Kidney glomerular epithelial cell (primary cell): ENCODE results near the gene ATP2B1.
A peak's percentile ranks its signal among the peaks of the same experiment; 100 is the strongest.

ENCODE experiments used
- DNase-seq: peaks from one replicate; lab custom pipeline; 2025; lab: John Stamatoyannopoulos, UW

Gene ATP2B1

DNA sequence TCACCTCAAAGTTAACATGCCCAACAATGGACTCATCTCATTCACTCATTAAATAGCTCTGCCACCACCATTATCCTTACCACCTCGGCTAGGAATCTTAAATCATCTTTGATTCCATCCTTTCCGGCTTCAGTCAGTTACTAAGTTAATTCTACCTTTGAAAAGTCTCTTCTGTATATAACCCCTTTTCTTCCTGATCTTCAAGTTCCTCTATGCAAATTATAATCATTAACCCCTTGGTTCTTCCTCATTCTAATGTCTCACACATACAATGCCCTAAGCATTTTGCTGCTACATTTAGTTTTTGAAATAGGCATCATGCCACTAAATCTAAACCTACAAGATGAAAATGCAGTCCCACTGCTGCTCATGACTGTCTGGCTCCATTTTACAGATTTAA is 51.6 kb downstream of the ATP2B1 start:
- no peak for DNase-seq

DNA sequence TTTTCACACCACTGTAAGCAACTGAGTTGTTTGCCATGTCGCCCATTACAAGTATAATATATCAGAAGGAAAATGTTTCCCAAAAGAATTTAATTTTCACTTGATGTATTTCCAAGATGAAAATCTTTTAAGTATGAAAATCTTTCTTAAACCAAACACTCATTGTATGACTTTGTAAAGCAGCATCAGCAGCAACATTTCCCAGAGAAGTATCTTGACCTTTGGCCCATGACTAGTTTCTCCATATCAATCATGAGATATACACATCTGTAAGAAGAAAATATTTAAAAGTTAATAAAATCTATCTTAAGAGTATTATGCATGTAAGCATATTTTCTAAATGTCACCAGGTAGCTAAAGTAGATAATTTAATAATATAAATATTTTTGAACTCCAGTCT is 52.8 kb downstream of the ATP2B1 start:
- no peak for DNase-seq

DNA sequence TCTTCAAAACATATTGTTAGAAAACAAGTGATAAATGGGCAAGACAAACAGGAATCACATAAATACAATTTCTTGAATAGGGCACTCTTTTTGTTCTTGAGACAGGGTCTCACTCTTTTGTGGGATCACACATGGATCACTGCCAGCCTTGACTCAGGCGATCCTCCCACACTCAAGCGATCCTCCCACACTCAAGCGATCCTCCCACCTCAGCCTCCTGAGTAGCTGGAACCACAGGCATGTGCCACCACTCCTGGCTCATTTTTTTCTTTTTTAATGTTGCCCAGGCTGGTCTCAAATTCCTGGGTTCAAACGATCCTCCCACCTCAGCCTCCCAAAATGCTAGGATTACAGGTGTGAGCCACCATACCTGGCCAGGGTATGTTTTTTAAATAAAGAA is 57.4 kb downstream of the ATP2B1 start:
- DNase-seq, result no peak

DNA sequence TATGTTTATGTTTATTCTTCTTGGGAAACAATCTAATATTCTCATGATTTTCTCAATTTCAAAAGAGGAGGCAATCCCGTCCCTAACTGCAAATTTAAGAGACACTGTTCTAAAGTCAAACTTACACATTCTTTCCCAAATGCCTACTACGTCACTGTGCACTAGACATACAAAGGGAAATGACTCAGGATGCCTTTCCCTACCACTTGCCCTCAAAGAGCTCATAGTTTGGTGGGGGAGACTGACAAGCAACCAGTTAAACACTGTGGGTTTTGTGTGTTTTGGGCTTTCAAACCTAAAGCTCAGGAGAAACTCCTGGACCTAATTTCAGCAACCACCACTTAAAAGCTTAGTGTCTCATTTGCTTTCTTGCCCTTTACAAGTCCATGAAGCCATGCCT is 58.4 kb downstream of the ATP2B1 start:
- DNase-seq, result no peak

DNA sequence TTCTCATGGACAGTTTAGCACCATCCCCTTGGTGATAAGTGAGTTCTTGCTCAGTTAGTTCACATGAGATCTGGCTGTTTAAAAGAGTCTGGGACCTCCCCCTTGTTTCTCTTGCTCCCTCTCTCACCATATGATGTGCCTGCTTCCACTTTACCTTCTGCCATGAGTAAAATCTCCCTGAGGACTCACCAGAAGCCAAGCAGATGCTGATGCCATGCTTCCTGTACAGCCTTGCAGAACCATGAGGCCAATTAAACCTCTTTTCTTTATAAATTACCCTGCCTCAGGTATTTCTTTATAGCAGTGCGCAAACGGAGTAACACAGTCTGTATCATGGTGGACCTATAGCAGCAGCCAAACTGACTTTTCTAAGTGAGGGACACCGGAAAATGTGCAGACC is 58.8 kb downstream of the ATP2B1 start:
- no peak for DNase-seq

DNA sequence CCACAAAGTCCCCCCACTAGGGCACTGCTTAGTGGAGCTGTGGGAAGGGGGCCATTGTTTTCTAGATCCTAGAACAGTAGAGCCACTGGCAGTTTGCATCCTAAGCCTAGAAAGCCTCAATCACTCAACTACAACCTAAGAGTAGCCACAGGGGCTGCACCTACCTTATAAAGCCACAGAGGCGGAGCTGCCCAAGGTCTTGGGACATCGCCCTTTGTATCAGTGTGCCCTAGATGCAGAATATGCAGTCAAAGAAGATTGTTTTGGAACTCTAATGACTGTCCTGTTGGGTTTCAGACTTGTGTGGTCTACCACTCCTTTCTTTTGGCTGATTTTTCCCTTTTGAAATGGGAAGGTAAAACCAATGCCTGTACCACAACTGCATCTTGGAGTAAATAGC is 59.5 kb downstream of the ATP2B1 start:
- no peak for DNase-seq

DNA sequence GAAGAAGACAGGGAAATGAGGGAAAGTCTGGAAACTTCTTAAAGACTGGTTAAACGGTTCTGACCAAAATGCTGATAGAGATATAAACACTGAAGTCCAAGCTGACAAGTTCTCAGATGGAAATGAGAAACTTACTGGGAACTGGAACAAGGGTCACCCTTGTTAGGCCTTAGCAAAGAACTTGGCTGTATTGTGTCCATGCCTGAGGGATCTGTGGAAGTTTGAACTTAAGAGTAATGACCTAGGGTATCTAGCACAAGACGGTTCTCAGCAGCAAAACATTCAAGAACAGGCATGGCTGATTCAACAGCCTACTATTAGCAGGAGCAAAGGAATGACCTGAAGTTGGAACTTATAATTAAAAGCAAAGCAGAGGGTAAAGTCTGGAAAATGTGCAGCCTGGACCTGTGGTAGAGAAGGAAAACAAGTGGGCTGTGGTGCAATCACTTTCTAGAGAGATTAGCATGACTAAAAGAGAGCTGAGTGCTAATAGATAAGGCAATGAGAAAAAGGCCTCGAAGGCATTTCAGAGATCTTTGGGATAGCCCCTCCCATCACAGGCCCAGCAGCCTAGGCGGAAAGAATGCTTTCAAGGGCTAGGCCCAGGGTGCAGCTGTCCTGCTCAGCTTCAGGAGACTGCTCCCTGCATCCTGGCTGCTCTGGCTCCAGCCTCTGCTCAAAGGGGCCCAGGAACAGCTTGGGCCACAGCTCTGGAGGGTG is 60.3 kb downstream of the ATP2B1 start:
- DNase-seq, result no peak

DNA sequence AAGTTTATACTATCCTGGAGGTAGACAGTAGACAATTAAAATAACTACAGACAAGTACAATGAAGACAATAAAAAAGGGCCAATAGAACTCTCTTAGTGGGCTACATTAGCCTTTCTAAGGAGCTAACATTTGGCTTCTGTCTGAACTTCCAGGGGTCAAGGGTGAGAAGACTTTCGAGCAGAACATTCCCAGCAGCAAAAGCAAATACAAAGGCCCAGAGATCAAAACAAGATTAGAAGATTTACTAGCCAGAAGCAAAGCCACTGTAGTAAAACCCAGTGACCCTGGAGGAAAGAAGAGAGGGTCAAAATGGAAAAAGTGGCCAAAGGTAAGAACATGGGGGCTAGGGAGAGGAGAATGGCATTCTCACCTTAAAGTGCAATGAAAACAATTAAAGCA is 63.2 kb downstream of the ATP2B1 start:
- no peak for DNase-seq

DNA sequence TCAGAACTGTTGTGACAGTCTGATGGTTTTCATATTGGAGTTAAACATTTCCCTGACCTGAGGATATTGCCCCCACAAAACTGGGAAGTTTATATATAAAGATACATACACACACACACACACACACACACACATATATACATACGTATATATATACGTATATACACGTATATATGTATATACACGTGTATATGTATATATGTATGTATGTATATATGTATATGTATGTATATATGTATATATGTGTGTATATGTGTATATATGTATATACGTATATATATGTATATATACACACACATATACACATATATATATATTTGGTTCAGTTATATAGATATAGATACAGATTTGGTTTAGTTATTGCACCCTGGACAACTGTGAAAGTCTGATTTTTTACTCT is 65.7 kb downstream of the ATP2B1 start:
- DNase-seq, result no peak

DNA sequence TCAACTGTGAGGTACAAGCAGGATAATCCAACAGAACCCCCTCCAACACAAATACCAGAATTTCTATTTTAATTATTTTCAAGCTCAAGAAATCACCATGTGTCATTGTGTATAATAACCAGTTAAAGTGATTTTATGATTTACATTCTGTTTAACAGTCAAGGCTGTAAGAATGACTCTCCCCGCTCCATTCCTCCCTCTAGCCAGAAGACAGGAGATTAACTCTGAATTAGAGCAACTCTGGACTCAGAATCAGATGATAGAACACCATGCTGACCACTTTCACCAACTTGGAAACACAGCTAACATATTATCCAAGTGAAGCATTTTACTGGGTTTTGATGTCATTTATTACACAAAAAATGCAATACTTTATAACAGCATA is 71.9 kb downstream of the ATP2B1 start:
- DNase-seq, result no peak

DNA sequence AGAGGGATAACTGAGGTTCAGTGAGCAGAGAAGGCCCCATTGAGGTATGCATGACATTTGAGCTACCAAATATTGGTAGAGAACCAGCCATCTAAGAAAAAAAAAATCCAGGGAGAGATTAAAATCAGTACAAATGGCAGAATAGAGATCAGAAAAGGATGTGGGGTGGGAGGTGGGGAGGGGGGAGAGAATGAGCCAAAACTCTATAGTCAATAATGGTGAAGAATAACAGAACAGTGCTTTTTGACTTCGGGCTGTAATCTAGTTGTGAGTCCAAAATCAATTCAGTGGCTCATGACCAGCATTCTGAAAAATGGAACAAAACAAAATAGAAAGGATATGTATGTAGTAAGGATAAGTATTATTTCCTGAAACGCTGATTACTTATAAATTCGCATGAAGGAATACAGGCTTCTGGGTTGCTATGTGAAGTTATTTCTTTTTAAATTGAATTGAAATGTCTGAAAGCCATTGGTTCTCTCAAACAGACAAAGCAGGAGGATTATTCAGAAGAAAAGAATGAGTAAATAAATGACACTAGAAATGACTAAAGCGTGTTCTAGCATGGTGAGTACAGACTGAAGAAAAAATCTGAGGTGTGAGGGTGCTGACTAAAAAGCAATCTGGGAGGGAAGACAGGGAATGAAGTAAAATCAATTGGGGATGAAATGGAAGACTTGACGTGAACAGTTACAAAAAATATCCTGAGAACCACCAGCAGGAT is 72.4 kb downstream of the ATP2B1 start:
- DNase-seq, result peak; percentile 39

DNA sequence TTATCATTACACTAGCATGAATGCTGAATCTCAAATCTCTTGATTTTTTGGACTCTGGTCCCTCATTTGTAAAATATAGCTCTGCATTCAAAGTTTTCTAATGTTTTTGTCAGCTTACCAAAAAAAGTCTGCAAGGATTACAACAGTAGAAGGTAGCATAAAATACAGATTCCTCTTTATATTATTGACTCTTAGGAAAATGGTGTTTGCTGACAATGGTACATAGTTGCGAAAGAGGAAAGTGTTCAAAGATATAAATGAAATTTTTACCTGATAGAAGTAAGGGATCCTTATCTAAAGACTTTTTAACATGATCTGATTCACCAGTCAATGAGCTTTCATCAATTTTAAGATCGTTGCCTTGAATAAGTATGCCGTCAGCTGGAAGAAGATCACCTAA is 74.1 kb downstream of the ATP2B1 start:
- DNase-seq, result no peak

DNA sequence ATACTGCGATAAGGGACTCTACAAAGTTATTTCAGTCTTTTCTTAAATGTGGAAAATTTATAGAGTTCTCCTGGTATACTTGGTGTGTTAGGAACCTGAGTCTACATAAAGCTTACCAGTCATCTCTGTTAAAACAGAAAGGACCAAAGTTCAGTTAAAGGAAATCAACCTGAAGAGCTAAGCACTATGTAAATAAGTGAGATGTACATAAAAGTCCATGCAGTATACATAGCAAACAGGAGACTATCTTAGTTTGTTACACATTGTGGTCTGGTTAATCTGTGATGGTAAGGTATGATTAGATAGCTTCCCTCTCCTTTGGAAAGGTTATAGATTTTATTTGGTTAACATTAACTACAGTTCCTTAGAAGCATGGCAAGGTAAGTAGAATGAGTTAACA is 75.9 kb downstream of the ATP2B1 start:
- no peak for DNase-seq

DNA sequence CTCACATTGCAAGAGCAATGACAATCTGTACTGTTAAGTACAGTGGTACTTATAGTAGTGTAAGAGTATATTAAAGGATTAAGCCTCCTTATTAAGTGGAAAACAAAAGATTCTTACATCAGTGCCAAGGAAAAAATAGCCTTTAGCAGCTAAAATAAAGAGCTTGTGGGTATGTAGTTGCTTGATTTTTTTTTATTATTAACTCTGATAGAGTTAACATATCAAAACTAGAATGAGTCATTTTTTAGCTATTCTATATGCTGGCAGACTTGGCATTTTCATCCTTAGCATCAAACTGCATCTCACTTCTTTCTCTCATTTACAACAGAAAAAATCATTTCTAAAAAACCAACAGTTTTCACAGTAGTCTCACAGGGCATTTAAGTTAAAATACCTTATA is 86.5 kb downstream of the ATP2B1 start:
- DNase-seq, result no peak

DNA sequence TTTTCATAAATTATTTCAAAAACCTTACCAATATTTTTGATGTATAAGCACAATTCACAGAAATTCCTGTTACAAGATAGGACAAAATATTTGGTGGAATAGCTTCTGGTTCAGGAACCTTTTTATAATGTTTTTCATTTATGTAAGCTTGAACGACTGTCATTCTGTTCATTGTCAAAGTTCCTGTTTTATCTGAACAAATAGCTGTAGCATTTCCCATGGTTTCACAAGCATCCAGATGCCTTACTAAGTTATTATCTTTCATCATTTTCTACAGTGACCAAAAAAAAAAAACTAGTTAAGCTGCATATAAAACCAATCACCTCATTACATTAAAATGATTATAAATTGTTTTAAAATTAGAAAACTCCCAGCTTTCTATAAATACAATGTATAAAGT is 87.1 kb downstream of the ATP2B1 start:
- DNase-seq, result no peak

DNA sequence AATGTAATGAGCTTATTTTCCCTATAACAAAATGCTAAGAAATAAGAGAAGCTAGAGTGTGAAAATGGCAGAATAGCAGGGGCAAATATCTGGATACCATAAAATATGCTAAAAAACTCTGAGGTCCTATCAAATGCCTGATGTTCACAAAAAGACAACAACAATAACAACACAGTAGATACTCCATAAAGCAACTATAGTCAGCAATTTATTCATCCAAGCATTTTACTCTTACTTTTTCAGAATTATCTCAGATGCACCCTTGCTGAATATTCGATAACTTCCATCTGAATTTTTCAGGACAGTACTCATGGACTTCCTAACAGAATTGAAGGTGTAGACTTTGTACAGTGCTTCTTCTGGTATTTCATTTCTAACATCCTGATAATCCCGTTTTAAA is 88.9 kb downstream of the ATP2B1 start:
- no peak for DNase-seq

DNA sequence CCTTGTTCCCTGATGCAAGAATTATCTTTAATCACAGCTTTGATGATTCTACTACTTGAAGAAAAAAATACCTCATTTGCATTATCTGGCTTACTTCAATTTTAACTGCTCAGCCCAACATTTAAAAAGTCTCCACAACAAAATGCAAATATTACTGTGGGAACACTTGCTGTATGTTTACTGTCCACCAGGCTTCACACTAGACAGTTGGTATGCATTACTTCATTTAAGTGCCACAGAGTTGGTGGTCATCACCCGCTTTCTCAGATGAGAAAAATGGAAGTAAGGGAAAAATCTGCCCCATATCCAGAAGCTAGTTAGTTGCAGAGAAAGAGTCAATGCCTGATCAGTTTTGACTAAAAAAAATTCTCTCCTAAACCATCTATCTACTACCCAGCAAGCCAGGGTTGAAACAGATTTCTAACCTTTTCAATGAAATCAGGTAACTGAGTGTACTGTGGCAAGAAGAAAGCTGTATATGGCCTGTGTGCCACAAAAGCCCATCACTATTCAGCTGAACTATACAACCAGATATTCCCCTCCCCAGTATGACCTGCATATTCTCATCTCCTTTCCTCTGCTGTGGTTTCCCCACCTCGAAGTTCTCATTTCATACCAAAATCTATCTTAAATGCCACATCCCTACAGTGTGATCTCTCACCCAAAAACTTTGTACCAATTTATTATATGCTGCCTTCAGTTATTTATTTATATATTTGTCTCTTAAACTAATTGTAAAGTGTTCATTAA is 90.3 kb downstream of the ATP2B1 start:
- no peak for DNase-seq

DNA sequence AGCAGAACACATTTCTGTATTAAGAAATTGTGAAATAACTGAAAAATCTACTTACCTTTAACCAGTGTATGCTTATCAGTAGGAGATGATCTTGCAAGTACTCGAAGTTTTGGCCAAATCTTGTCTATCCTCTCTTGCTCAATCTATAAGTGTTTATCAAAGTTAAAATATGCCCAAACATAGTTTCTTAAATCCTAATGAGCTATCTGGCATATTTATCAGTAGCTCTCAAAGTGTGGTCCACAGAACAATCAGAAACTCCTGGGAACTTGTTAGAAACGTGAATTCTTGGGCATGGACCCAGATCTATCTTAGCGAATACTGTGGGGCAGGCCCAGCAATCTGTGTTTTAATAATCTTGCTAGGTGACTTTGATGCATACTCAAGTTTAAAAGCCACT is 98.3 kb downstream of the ATP2B1 start:
- no peak for DNase-seq

DNA sequence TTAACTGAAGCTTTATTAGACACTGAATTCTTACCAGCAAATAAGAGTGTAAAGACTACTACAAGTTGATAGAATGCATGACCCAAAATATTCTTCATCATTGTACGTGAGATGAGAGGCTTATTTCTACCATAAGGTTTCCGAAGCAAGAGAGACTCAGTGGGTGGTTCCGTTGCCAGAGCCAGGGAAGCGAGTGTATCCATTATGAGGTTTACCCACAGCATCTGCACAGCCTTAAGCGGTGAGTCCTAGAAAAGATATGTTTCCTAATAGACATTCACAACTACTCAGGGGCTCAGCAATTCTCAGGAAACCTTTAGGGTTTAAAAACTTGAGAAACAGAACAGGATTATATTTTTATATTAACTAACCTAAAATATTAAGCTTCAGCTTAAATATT is 105.0 kb downstream of the ATP2B1 start:
- no peak for DNase-seq

DNA sequence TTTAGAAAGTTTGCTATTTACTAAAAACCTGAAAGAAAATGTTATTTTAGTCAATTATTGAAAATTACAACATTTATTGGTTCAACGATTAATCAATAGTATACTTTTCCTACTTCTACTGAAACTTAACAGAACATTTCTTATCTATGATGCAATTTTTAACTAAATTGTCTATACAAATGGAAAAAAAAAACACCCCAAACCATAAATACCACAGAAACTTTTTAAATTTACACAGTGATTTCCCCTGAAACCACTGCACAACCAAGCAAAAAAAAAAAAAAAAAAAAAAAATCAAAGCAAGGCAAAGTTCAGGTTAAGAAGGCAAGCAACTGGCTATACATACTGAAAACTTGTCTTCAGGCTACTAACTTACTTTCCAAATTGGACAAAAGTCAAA is 110.9 kb downstream of the ATP2B1 start:
- DNase-seq, result no peak

DNA sequence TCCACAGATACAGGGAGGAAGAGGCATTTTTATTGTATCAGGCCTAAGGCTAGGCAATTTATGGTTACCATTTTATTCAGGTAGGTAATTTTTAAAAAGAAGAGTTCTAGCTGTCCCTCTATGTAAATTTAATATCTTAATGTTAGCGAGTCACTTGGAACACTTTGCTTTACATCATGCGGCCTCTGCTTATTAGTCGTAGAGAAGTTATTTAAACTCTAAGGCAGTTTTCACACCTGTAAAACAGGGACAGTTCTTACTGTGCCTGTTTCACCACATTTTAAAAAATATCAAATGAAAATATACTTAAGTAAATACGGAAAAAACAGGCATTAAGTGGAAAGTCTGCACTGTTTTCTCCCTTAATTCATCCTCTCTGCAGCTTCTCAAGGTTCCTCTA is 111.4 kb downstream of the ATP2B1 start:
- DNase-seq, result no peak

DNA sequence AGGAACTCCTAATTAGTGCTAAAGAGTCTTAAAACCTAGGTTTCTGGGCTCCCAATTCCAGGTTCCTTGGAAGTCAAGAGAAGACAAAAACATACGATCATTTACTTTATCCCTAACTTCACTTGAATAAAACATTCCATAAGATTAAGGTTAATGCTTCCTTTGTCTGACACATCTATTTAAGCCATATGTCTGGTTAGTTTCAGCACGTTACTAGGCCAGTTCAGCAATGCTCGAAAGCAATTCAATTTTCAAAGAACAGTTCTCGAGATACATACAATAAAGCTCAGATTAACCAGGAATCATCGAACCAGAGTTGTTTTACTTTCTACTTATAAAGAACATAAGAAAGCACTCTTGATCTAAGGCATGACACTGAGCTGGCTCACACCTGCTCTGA is 114.8 kb downstream of the ATP2B1 start:
- DNase-seq, result no peak

DNA sequence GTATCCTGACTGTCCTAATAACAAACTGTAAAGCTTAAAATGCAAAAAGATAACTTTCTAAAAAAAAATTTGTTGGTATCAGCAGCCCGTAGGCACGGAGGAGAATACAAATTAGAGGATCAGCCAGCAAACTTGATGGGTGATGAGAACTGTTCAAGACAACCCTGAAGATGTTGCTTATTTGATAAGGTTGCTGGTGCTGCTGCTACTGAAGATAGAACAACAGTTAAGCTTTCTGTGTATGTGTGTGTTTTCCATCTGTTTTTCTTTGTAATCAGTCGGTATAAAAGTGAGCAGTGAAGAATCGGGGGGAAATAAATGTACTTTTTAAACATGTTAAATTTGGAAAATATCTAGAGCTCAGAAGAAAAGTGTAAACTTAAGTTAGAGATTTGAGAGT is 115.4 kb downstream of the ATP2B1 start:
- no peak for DNase-seq
